WERI-Rb-1 (cell line): ENCODE measurements around the gene CNTNAP2.
"Not testable (repeated sequence)": the region's sequence is repeated elsewhere in the genome, so short reads cannot be mapped to it uniquely, and the experiment has no call there.

Experiments used
- DNase-seq: peaks from one replicate; pipeline ENCODE4 v3.0.0-alpha.2; 2020
- H3K27ac ChIP-seq: fragments of 250-450 bp; sonication (Bioruptor Pico); 2 replicates; pipeline ENCODE4 v1.5.1; 2020; ENCODE audit warnings: mild to moderate bottlenecking, moderate library complexity
- H3K27me3 ChIP-seq: fragments of 250-450 bp; sonication (Bioruptor Pico); 2 replicates; pipeline ENCODE4 v1.5.1; 2021; ENCODE audit warnings: mild to moderate bottlenecking, low read depth, moderate library complexity; ENCODE audit not compliant: insufficient read depth, severe bottlenecking
- H3K36me3 ChIP-seq: fragments of 250-450 bp; sonication (Bioruptor Pico); 2 replicates; pipeline ENCODE4 v1.5.1; 2020; ENCODE audit warnings: mild to moderate bottlenecking, moderate library complexity
- H3K4me3 ChIP-seq: 2 replicates; pipeline ENCODE4 v1.5.1; 2011; ENCODE audit warnings: low read depth, mild to moderate bottlenecking, control low read depth, low read length
- H3K9me3 ChIP-seq: fragments of 250-450 bp; sonication (Bioruptor Pico); 2 replicates; pipeline ENCODE4 v1.5.1; 2021; ENCODE audit warnings: mild to moderate bottlenecking, moderate library complexity; ENCODE audit not compliant: severe bottlenecking
- CTCF ChIP-seq: IDR thresholded peaks from 2 replicates; pipeline ENCODE4 v1.5.1; 2011; ENCODE audit warnings: low read depth, mild to moderate bottlenecking, control low read depth, inconsistent platforms, low read length

CNTNAP2 gene

GRCh38 chr7:147103224-147103623, 986.6 kb downstream of the CNTNAP2 start:
- DNase-seq: no peak
- Histone ChIP-seq H3K27ac (no peak overlapping the region), H3K27me3 (no peaks in the 10 kb centered on the region), H3K9me3 (no peaks in the 10 kb centered on the region), H3K36me3 (no peaks in the 10 kb centered on the region), H3K4me3 (no peak overlapping the region)
- TF ChIP-seq CTCF: no peak

GRCh38 chr7:147106746-147107145, 990.1 kb downstream of the CNTNAP2 start:
- Histone ChIP-seq H3K36me3 (no peaks in the 10 kb centered on the region), H3K4me3 (no peak overlapping the region), H3K27me3 (no peaks in the 10 kb centered on the region), H3K27ac (no peak overlapping the region), H3K9me3 (no peaks in the 10 kb centered on the region)
- no peak for DNase-seq
- no peak for TF ChIP-seq CTCF

GRCh38 chr7:147114525-147114924, 997.9 kb downstream of the CNTNAP2 start:
- not testable (repeated sequence) for H3K36me3 ChIP-seq, H3K27ac ChIP-seq, DNase-seq, H3K9me3 ChIP-seq, H3K27me3 ChIP-seq, H3K4me3 ChIP-seq

GRCh38 chr7:147136352-147136751, 1019.8 kb downstream of the CNTNAP2 start:
- H3K27me3 ChIP-seq: no peaks in the 10 kb centered on the region
- H3K36me3 ChIP-seq: no peaks in the 10 kb centered on the region
- H3K4me3 ChIP-seq: no peak overlapping the region
- H3K9me3 ChIP-seq: no peaks in the 10 kb centered on the region
- no peak for TF ChIP-seq CTCF
- no peak for DNase-seq
- no peak overlapping the region for H3K27ac ChIP-seq

GRCh38 chr7:147145194-147145593, 1028.6 kb downstream of the CNTNAP2 start:
- DNase-seq: no peak
- Histone ChIP-seq H3K27ac (no peak overlapping the region), H3K36me3 (no peaks in the 10 kb centered on the region), H3K27me3 (no peaks in the 10 kb centered on the region), H3K4me3 (no peak overlapping the region), H3K9me3 (peaks cover 2% of the 10 kb centered on the region)
- TF ChIP-seq CTCF: no peak

GRCh38 chr7:147146169-147146568, 1029.6 kb downstream of the CNTNAP2 start:
- Histone ChIP-seq H3K4me3 (no peak overlapping the region), H3K9me3 (peaks cover 2% of the 10 kb centered on the region), H3K27me3 (no peaks in the 10 kb centered on the region), H3K27ac (no peak overlapping the region), H3K36me3 (no peaks in the 10 kb centered on the region)
- no peak for TF ChIP-seq CTCF
- DNase-seq: no peak
